GM23338 (cell line): ENCODE data around the gene PRUNE2. TPM values are rescaled to one million over a fixed set of nuclear protein-coding genes. Genes with fewer than 3 reads are reported as not detected.

Experiments used
- ATAC-seq: fragments of 200-7000 bp; cut with Tn5 transposase; 3 replicates; pipeline ENCODE4 v1.9.1; 2020
- DNase-seq: peaks from one replicate; pipeline ENCODE4 v3.0.0-alpha.2; 2015; ENCODE audit warnings: low spot score
- H2AFZ ChIP-seq: fragments of 200-600 bp; sonication (generic); 2 replicates; pipeline ENCODE4 v1.8.0; 2016; ENCODE audit warnings: antibody characterized with exemption, mild to moderate bottlenecking, moderate library complexity
- H3F3A ChIP-seq: fragments of 200-600 bp; sonication (generic); replicated peaks from 2 replicates; pipeline ENCODE4 v1.8.0; 2017; ENCODE audit warnings: antibody characterized with exemption, mixed run types, low read depth
- H3K27ac ChIP-seq: fragments of 200-600 bp; sonication (generic); 2 replicates; pipeline ENCODE4 v1.6.1; 2016; ENCODE audit warnings: low read depth
- H3K27me3 ChIP-seq: fragments of 200-600 bp; sonication (generic); 2 replicates; pipeline ENCODE4 v1.8.0; 2016; ENCODE audit warnings: mild to moderate bottlenecking, mixed run types, moderate library complexity; ENCODE audit not compliant: insufficient read depth
- H3K36me3 ChIP-seq: fragments of 200-600 bp; sonication (generic); 2 replicates; pipeline ENCODE4 v1.8.0; 2016; ENCODE audit warnings: mild to moderate bottlenecking; ENCODE audit not compliant: insufficient read depth
- H3K4me1 ChIP-seq: fragments of 200-600 bp; sonication (generic); 2 replicates; pipeline ENCODE4 v1.8.0; 2016; ENCODE audit warnings: mild to moderate bottlenecking, moderate library complexity; ENCODE audit not compliant: insufficient read depth
- H3K4me2 ChIP-seq: fragments of 200-600 bp; sonication (generic); 2 replicates; pipeline ENCODE4 v1.7.1; 2017; ENCODE audit warnings: mixed run types
- H3K4me3 ChIP-seq: fragments of 200-600 bp; sonication (generic); 2 replicates; pipeline ENCODE4 v1.6.1; 2016; ENCODE audit warnings: mixed run types
- H3K79me2 ChIP-seq: fragments of 200-600 bp; sonication (generic); replicated peaks from 2 replicates; pipeline ENCODE4 v1.8.0; 2017; ENCODE audit warnings: mild to moderate bottlenecking; ENCODE audit not compliant: insufficient read depth
- H3K9me2 ChIP-seq: fragments of 200-600 bp; sonication (generic); 2 replicates; pipeline ENCODE4 v1.8.0; 2017; ENCODE audit not compliant: insufficient read depth
- H4K20me1 ChIP-seq: fragments of 200-600 bp; sonication (generic); replicated peaks from 2 replicates; pipeline ENCODE4 v1.8.0; 2017; ENCODE audit warnings: mild to moderate bottlenecking; ENCODE audit not compliant: insufficient read depth
- H3K27ac Mint-ChIP-seq: 2 replicates; pipeline ENCODE4 v1.8.0; 2020; ENCODE audit warnings: inconsistent platforms, mild to moderate bottlenecking, moderate library complexity, mixed read lengths
- H3K27me3 Mint-ChIP-seq: 3 replicates; pipeline ENCODE4 v1.8.0; 2022; ENCODE audit warnings: low read depth, mild to moderate bottlenecking, moderate library complexity, mixed read lengths, inconsistent platforms; ENCODE audit not compliant: insufficient read depth, poor library complexity
- H3K36me3 Mint-ChIP-seq: 3 replicates; pipeline ENCODE4 v1.8.0; 2021; ENCODE audit warnings: low read depth, mild to moderate bottlenecking, inconsistent platforms, moderate library complexity, mixed read lengths
- H3K4me1 Mint-ChIP-seq: 3 replicates; pipeline ENCODE4 v1.8.0; 2020; ENCODE audit warnings: mild to moderate bottlenecking, inconsistent platforms, mixed read lengths
- H3K4me3 Mint-ChIP-seq: 3 replicates; pipeline ENCODE4 v1.8.0; 2021; ENCODE audit warnings: moderate library complexity, mild to moderate bottlenecking, inconsistent platforms, mixed read lengths
- H3K9me3 Mint-ChIP-seq: 3 replicates; pipeline ENCODE4 v1.8.0; 2020; ENCODE audit warnings: moderate library complexity, mild to moderate bottlenecking, inconsistent platforms, mixed read lengths
- CREB1 ChIP-seq: fragments of 250-450 bp; sonication (Bioruptor Pico); IDR thresholded peaks from 2 replicates; pipeline ENCODE4 v1.5.0; 2020; ENCODE audit warnings: low read depth, mild to moderate bottlenecking, moderate library complexity
- CTCF ChIP-seq, 2 experiments: fragments of 200-600 bp in 1 of 2; sonication (generic) in 1 of 2; conservative IDR thresholded peaks; 2 replicates each; pipeline versions ENCODE4 v1.5.1 to v1.6.1; 2016 to 2017; ENCODE audit warnings: antibody characterized with exemption in 2 of 2, low read depth in 2 of 2, mild to moderate bottlenecking in 2 of 2, moderate library complexity in 1 of 2
- ETS1 ChIP-seq: IDR thresholded peaks from 2 replicates; pipeline ENCODE4 v1.6.1; 2016; ENCODE audit warnings: antibody characterized with exemption
- EZH2 ChIP-seq: fragments of 200-600 bp; sonication (generic); IDR thresholded peaks from one replicate; pipeline ENCODE4 v1.8.0; 2017; ENCODE audit warnings: antibody characterized with exemption, mild to moderate bottlenecking, low read depth; ENCODE audit not compliant: unreplicated experiment
- JUNB ChIP-seq: IDR thresholded peaks from one replicate; pipeline ENCODE4 v1.6.1; 2016; ENCODE audit warnings: antibody characterized with exemption; ENCODE audit not compliant: unreplicated experiment
- POLR2AphosphoS5 ChIP-seq: IDR thresholded peaks from 2 replicates; pipeline ENCODE4 v1.6.1; 2016; ENCODE audit warnings: antibody characterized with exemption, low read depth
- REST ChIP-seq: IDR thresholded peaks from one replicate; pipeline ENCODE4 v1.6.1; 2018; ENCODE audit warnings: antibody characterized with exemption; ENCODE audit not compliant: unreplicated experiment
- STAT1 ChIP-seq: IDR thresholded peaks from one replicate; pipeline ENCODE4 v1.6.1; 2016; ENCODE audit warnings: antibody characterized with exemption; ENCODE audit not compliant: unreplicated experiment
- ZNF114 ChIP-seq: fragments of 250-450 bp; sonication (Bioruptor Pico); IDR thresholded peaks from 2 replicates; pipeline ENCODE4 v1.5.0; 2020; ENCODE audit warnings: mild to moderate bottlenecking, moderate library complexity
- ZNF331 ChIP-seq: fragments of 250-450 bp; sonication (Bioruptor Pico); IDR thresholded peaks from 2 replicates; pipeline ENCODE4 v1.5.0; 2020; ENCODE audit warnings: low read depth, mild to moderate bottlenecking, moderate library complexity
- polyA plus RNA-seq: library from polyadenylated mRNA; unstranded; fragments of >200 nt; fragmentation: Nextera tagmentation; extraction: Ambion mirVana; gene quantifications from 2 replicates; pipeline ENCODE4 v1.2.1, GENCODE V29; 2016
- total RNA-seq: library from RNA; depleted of rRNA; stranded (reverse); fragments of >200 nt; shearing (Covaris generic); gene quantifications from 2 replicates; pipeline ENCODE4 v1.2.3, GENCODE V29; 2014

Gene PRUNE2
- total and polyA plus RNA-seq, 2 experiments from 2014 or later: 10.6 to 26.5 TPM

GRCh38 chr9:76603448-76603895 lies 302.4 kb downstream of the PRUNE2 start (continued):
- TF ChIP-seq CREB1 (CRISPR knock-in tag): no peak
- TF ChIP-seq REST: no peak
- no peak for TF ChIP-seq ETS1
- no peak for TF ChIP-seq POLR2AphosphoS5
- no peak for TF ChIP-seq ZNF114
- no peak for TF ChIP-seq JUNB

- H3K4me3 Mint-ChIP-seq: no peak overlapping the region
- no peak for DNase-seq
- no peaks in the 10 kb centered on the region for H3K9me3 Mint-ChIP-seq
Observed at GRCh38 chr9:76602199-76602598, 303.7 kb downstream of the PRUNE2 start.

More at GRCh38 chr9:76602199-76602598, 303.7 kb downstream of the PRUNE2 start:
- no peak overlapping the region for H3K27ac Mint-ChIP-seq
- no peak for ATAC-seq
- no peaks in the 10 kb centered on the region for H3K36me3 ChIP-seq
- H3K4me1 ChIP-seq: no peaks in the 10 kb centered on the region
- H2AFZ ChIP-seq: no peak overlapping the region
- no peak overlapping the region for H3K4me3 ChIP-seq
- H3K9me2 ChIP-seq: no peaks in the 10 kb centered on the region
- no peaks in the 10 kb centered on the region for H3F3A ChIP-seq
- H3K27me3 Mint-ChIP-seq: no peaks in the 10 kb centered on the region
- H3K4me2 ChIP-seq: no peak overlapping the region
- no peaks in the 10 kb centered on the region for H3K27me3 ChIP-seq
- no peak overlapping the region for H3K27ac ChIP-seq
- H3K79me2 ChIP-seq: no peaks in the 10 kb centered on the region
- peaks cover 12% of the 10 kb centered on the region; the same call in 2 of the 3 replicates for H3K4me1 Mint-ChIP-seq
- no peaks in the 10 kb centered on the region; the same call in 1 of the 2 replicates for H4K20me1 ChIP-seq
- no peaks in the 10 kb centered on the region for H3K36me3 Mint-ChIP-seq
- TF ChIP-seq ETS1 (no peak), EZH2 (no peak), CTCF (conservative IDR thresholded peaks at IDR 0.05; ENCODE audit: low read depth in 2 of 2) (no peak), STAT1 (no peak), REST (no peak), ZNF331 (CRISPR knock-in tag) (no peak)
